HG02678 (cell line): Measurements from ENCODE around the gene AP2A1.
"Not testable (repeated sequence)": the region's sequence is repeated elsewhere in the genome, so short reads cannot be mapped to it uniquely, and the experiment has no call there.

Source experiments
- ATAC-seq: cut with Tn5 transposase; IDR thresholded peaks from one replicate; pipeline ENCODE4 v1.9.1; 2021; ENCODE audit warnings: mild to moderate bottlenecking, moderate library complexity; ENCODE audit not compliant: unreplicated experiment

Gene AP2A1

GRCh38 chr19:49811328-49811727, 44.5 kb downstream of the AP2A1 start:
- no peak for ATAC-seq

GRCh38 chr19:49812452-49812996, 45.7 kb downstream of the AP2A1 start:
- no peak for ATAC-seq

GRCh38 chr19:49812997-49813861, 46.4 kb downstream of the AP2A1 start, which contains the start of gene FUZ:
TSS of gene FUZ (minus strand) at chr19:49813292. CDS start at chr19:49813106, 186 bp downstream.
- peak; percentile 56 for ATAC-seq

GRCh38 chr19:49814010-49814409, 47.2 kb downstream of the AP2A1 start:
- no peak for ATAC-seq

GRCh38 chr19:49816590-49816989, 49.8 kb downstream of the AP2A1 start:
- ATAC-seq = no peak

- ATAC-seq = peak; percentile 70
These were observed 51.3 kb downstream of the AP2A1 start, which contains the start of gene MED25 for GRCh38 chr19:49817964-49818648. TSS of gene MED25 (plus strand) at chr19:49818289. CDS start at chr19:49818342, 53 bp downstream.

GRCh38 chr19:49818649-49819370, 52.0 kb downstream of the AP2A1 start:
- ATAC-seq = no peak

- not testable (repeated sequence) for ATAC-seq
These were observed 52.8 kb downstream of the AP2A1 start for GRCh38 chr19:49819452-49820115.

- no peak for ATAC-seq
These were observed 53.3 kb downstream of the AP2A1 start for GRCh38 chr19:49820125-49820524.

GRCh38 chr19:49823472-49823871, 56.7 kb downstream of the AP2A1 start:
- no peak for ATAC-seq

- ATAC-seq = no peak
These were observed 57.9 kb downstream of the AP2A1 start for GRCh38 chr19:49824662-49825061.

- ATAC-seq = no peak
These were observed 60.2 kb downstream of the AP2A1 start for GRCh38 chr19:49827034-49827433.

- ATAC-seq = no peak
These were observed 62.4 kb downstream of the AP2A1 start for GRCh38 chr19:49829200-49829599.

GRCh38 chr19:49829721-49830120, 62.9 kb downstream of the AP2A1 start:
- no peak for ATAC-seq

- no peak for ATAC-seq
These were observed 64.0 kb downstream of the AP2A1 start for GRCh38 chr19:49830766-49831165.

GRCh38 chr19:49831592-49831991, 64.8 kb downstream of the AP2A1 start:
- ATAC-seq = no peak

GRCh38 chr19:49832556-49832955, 65.8 kb downstream of the AP2A1 start:
- ATAC-seq = no peak

GRCh38 chr19:49833599-49833998, 66.8 kb downstream of the AP2A1 start:
- no peak for ATAC-seq

- ATAC-seq = no peak
These were observed 68.8 kb downstream of the AP2A1 start for GRCh38 chr19:49835562-49835961.
